GM23338 (cell line): ENCODE measurements around the gene CYS1. TPM values are rescaled to one million over a fixed set of nuclear protein-coding genes. Genes with fewer than 3 reads are reported as not detected.

ENCODE experiments used
- ATAC-seq: fragments of 200-7000 bp; cut with Tn5 transposase; 3 replicates; pipeline ENCODE4 v1.9.1; 2020
- DNase-seq: peaks from one replicate; pipeline ENCODE4 v3.0.0-alpha.2; 2015; ENCODE audit warnings: low spot score
- H2AFZ ChIP-seq: fragments of 200-600 bp; sonication (generic); 2 replicates; pipeline ENCODE4 v1.8.0; 2016; ENCODE audit warnings: antibody characterized with exemption, mild to moderate bottlenecking, moderate library complexity
- H3F3A ChIP-seq: fragments of 200-600 bp; sonication (generic); replicated peaks from 2 replicates; pipeline ENCODE4 v1.8.0; 2017; ENCODE audit warnings: antibody characterized with exemption, mixed run types, low read depth
- H3K27ac ChIP-seq: fragments of 200-600 bp; sonication (generic); 2 replicates; pipeline ENCODE4 v1.6.1; 2016; ENCODE audit warnings: low read depth
- H3K27me3 ChIP-seq: fragments of 200-600 bp; sonication (generic); 2 replicates; pipeline ENCODE4 v1.8.0; 2016; ENCODE audit warnings: mild to moderate bottlenecking, mixed run types, moderate library complexity; ENCODE audit not compliant: insufficient read depth
- H3K36me3 ChIP-seq: fragments of 200-600 bp; sonication (generic); 2 replicates; pipeline ENCODE4 v1.8.0; 2016; ENCODE audit warnings: mild to moderate bottlenecking; ENCODE audit not compliant: insufficient read depth
- H3K4me1 ChIP-seq: fragments of 200-600 bp; sonication (generic); 2 replicates; pipeline ENCODE4 v1.8.0; 2016; ENCODE audit warnings: mild to moderate bottlenecking, moderate library complexity; ENCODE audit not compliant: insufficient read depth
- H3K4me2 ChIP-seq: fragments of 200-600 bp; sonication (generic); 2 replicates; pipeline ENCODE4 v1.7.1; 2017; ENCODE audit warnings: mixed run types
- H3K4me3 ChIP-seq: fragments of 200-600 bp; sonication (generic); 2 replicates; pipeline ENCODE4 v1.6.1; 2016; ENCODE audit warnings: mixed run types
- H3K79me2 ChIP-seq: fragments of 200-600 bp; sonication (generic); replicated peaks from 2 replicates; pipeline ENCODE4 v1.8.0; 2017; ENCODE audit warnings: mild to moderate bottlenecking; ENCODE audit not compliant: insufficient read depth
- H3K9me2 ChIP-seq: fragments of 200-600 bp; sonication (generic); 2 replicates; pipeline ENCODE4 v1.8.0; 2017; ENCODE audit not compliant: insufficient read depth
- H4K20me1 ChIP-seq: fragments of 200-600 bp; sonication (generic); replicated peaks from 2 replicates; pipeline ENCODE4 v1.8.0; 2017; ENCODE audit warnings: mild to moderate bottlenecking; ENCODE audit not compliant: insufficient read depth
- H3K27ac Mint-ChIP-seq: 2 replicates; pipeline ENCODE4 v1.8.0; 2020; ENCODE audit warnings: inconsistent platforms, mild to moderate bottlenecking, moderate library complexity, mixed read lengths
- H3K27me3 Mint-ChIP-seq: 3 replicates; pipeline ENCODE4 v1.8.0; 2022; ENCODE audit warnings: low read depth, mild to moderate bottlenecking, moderate library complexity, mixed read lengths, inconsistent platforms; ENCODE audit not compliant: insufficient read depth, poor library complexity
- H3K36me3 Mint-ChIP-seq: 3 replicates; pipeline ENCODE4 v1.8.0; 2021; ENCODE audit warnings: low read depth, mild to moderate bottlenecking, inconsistent platforms, moderate library complexity, mixed read lengths
- H3K4me1 Mint-ChIP-seq: 3 replicates; pipeline ENCODE4 v1.8.0; 2020; ENCODE audit warnings: mild to moderate bottlenecking, inconsistent platforms, mixed read lengths
- H3K4me3 Mint-ChIP-seq: 3 replicates; pipeline ENCODE4 v1.8.0; 2021; ENCODE audit warnings: moderate library complexity, mild to moderate bottlenecking, inconsistent platforms, mixed read lengths
- H3K9me3 Mint-ChIP-seq: 3 replicates; pipeline ENCODE4 v1.8.0; 2020; ENCODE audit warnings: moderate library complexity, mild to moderate bottlenecking, inconsistent platforms, mixed read lengths
- CREB1 ChIP-seq: fragments of 250-450 bp; sonication (Bioruptor Pico); IDR thresholded peaks from 2 replicates; pipeline ENCODE4 v1.5.0; 2020; ENCODE audit warnings: low read depth, mild to moderate bottlenecking, moderate library complexity
- JUNB ChIP-seq: IDR thresholded peaks from one replicate; pipeline ENCODE4 v1.6.1; 2016; ENCODE audit warnings: antibody characterized with exemption; ENCODE audit not compliant: unreplicated experiment
- POLR2AphosphoS5 ChIP-seq: IDR thresholded peaks from 2 replicates; pipeline ENCODE4 v1.6.1; 2016; ENCODE audit warnings: antibody characterized with exemption, low read depth
- ZNF462 ChIP-seq: fragments of 250-450 bp; sonication (Bioruptor Pico); IDR thresholded peaks from 2 replicates; pipeline ENCODE4 v1.5.0; 2020; ENCODE audit warnings: mild to moderate bottlenecking, moderate library complexity
- polyA plus RNA-seq: library from polyadenylated mRNA; unstranded; fragments of >200 nt; fragmentation: Nextera tagmentation; extraction: Ambion mirVana; gene quantifications from 2 replicates; pipeline ENCODE4 v1.2.1, GENCODE V29; 2016
- total RNA-seq: library from RNA; depleted of rRNA; stranded (reverse); fragments of >200 nt; shearing (Covaris generic); gene quantifications from 2 replicates; pipeline ENCODE4 v1.2.3, GENCODE V29; 2014
- TF ChIP-seq, protein P1 (sequence below): IDR thresholded peaks from one replicate; pipeline ENCODE4 v1.6.1; 2018; ENCODE audit warnings: antibody characterized with exemption; ENCODE audit not compliant: unreplicated experiment

The CYS1 gene
- total and polyA plus RNA-seq, 2 experiments from 2014 or later = 0.31 to 0.32 TPM

GRCh38 chr2:10007921-10008808 is 72.0 kb downstream of the CYS1 start (continued):
- TF ChIP-seq ZNF462 (CRISPR knock-in tag) (no peak), JUNB (no peak)

DNA sequence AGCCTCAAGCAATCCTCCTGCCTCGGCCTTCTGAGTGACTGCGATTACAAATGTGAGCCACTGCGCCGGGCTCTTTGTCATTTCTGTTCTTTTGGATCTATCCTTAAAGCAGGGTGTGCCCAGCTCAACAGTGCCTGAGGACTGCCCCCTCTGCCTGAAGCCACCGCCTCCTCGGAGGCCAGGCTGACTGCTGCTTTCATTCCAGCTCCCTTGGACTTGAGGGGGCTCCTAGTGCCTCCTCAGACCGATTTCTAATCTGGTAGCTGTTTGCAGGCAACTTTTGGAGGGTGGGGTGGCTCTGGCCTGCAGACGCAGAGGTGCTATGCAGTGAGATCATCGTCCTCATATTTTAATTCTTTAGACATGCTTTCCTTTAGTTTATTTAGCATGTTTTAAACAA is 72.8 kb downstream of the CYS1 start:
- no peaks in the 10 kb centered on the region for H3F3A ChIP-seq
- peaks cover 3% of the 10 kb centered on the region; the same call in 1 of the 3 replicates for H3K4me1 Mint-ChIP-seq
- H4K20me1 ChIP-seq = no peaks in the 10 kb centered on the region
- no peak overlapping the region for H3K4me3 ChIP-seq
- H3K27me3 Mint-ChIP-seq = peaks cover 12% of the 10 kb centered on the region
- peaks cover 6% of the 10 kb centered on the region; the same call in 1 of the 3 replicates for H3K9me3 Mint-ChIP-seq
- H3K27me3 ChIP-seq = no peaks in the 10 kb centered on the region
- no peak overlapping the region for H3K4me3 Mint-ChIP-seq
- ATAC-seq (no peak), DNase-seq (no peak)
- no peaks in the 10 kb centered on the region for H3K79me2 ChIP-seq
- H3K27ac Mint-ChIP-seq = no peak overlapping the region
- H3K4me1 ChIP-seq = no peaks in the 10 kb centered on the region
- H2AFZ ChIP-seq = no peak overlapping the region
- H3K27ac ChIP-seq = no peak overlapping the region
- H3K9me2 ChIP-seq = no peaks in the 10 kb centered on the region
- H3K36me3 Mint-ChIP-seq = no peaks in the 10 kb centered on the region
- no peak overlapping the region for H3K4me2 ChIP-seq
- H3K36me3 ChIP-seq = no peaks in the 10 kb centered on the region
- no peak for TF ChIP-seq POLR2AphosphoS5
- TF ChIP-seq, protein P1, sequence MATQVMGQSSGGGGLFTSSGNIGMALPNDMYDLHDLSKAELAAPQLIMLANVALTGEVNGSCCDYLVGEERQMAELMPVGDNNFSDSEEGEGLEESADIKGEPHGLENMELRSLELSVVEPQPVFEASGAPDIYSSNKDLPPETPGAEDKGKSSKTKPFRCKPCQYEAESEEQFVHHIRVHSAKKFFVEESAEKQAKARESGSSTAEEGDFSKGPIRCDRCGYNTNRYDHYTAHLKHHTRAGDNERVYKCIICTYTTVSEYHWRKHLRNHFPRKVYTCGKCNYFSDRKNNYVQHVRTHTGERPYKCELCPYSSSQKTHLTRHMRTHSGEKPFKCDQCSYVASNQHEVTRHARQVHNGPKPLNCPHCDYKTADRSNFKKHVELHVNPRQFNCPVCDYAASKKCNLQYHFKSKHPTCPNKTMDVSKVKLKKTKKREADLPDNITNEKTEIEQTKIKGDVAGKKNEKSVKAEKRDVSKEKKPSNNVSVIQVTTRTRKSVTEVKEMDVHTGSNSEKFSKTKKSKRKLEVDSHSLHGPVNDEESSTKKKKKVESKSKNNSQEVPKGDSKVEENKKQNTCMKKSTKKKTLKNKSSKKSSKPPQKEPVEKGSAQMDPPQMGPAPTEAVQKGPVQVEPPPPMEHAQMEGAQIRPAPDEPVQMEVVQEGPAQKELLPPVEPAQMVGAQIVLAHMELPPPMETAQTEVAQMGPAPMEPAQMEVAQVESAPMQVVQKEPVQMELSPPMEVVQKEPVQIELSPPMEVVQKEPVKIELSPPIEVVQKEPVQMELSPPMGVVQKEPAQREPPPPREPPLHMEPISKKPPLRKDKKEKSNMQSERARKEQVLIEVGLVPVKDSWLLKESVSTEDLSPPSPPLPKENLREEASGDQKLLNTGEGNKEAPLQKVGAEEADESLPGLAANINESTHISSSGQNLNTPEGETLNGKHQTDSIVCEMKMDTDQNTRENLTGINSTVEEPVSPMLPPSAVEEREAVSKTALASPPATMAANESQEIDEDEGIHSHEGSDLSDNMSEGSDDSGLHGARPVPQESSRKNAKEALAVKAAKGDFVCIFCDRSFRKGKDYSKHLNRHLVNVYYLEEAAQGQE = no peak
- no peak for TF ChIP-seq JUNB
- TF ChIP-seq CREB1 (CRISPR knock-in tag) = no peak
